Caco-2 (cell line): ENCODE data around the gene AVEN. TPM values are rescaled to one million over a fixed set of nuclear protein-coding genes. Genes with fewer than 3 reads are reported as not detected.
A peak's percentile ranks its signal among the peaks of the same experiment; 100 is the strongest.

Experiments used
- BruUV-seq: library from RNA; stranded (reverse); fragments of 400-500 nt; replicated peaks from 2 replicates; lab custom pipeline; 2021; lab: Mats Ljungman, UMichigan
- CTCF ChIA-PET: fragments of 300-600 bp; sonication (Branson Sonifier 250); formaldehyde crosslinking; loops from one replicate; lab custom pipeline; 2022; ENCODE audit warnings: antibody characterized with exemption; lab: Charles Lee
- POLR2A ChIA-PET: fragments of 300-600 bp; sonication (Branson Sonifier 250); formaldehyde crosslinking; loops from one replicate; lab custom pipeline; 2022; ENCODE audit warnings: antibody characterized with exemption; lab: Charles Lee
- DNase-seq, 2 experiments: peaks; one replicate each; pipeline versions ENCODE4 v3.0.0 to v3.0.0-alpha.2; 2020 to 2022
- H3K27me3 ChIP-seq: replicated peaks from 2 replicates; pipeline ENCODE4 v1.6.0; 2011; ENCODE audit warnings: low read length; ENCODE audit not compliant: control insufficient read depth, insufficient read depth
- H3K36me3 ChIP-seq: 2 replicates; pipeline ENCODE4 v1.5.1; 2011; ENCODE audit warnings: low read length; ENCODE audit not compliant: control insufficient read depth, insufficient read depth
- H3K4me1 ChIP-seq: fragments of 250-450 bp; sonication (Bioruptor Pico); 2 replicates; pipeline ENCODE4 v1.5.1; 2020; ENCODE audit warnings: mild to moderate bottlenecking
- H3K4me3 ChIP-seq: 2 replicates; pipeline ENCODE4 v1.5.1; 2011; ENCODE audit warnings: low read depth, mild to moderate bottlenecking, control low read depth, low read length
- H3K9me3 ChIP-seq: fragments of 250-450 bp; sonication (Bioruptor Pico); 2 replicates; pipeline ENCODE4 v1.5.1; 2020; ENCODE audit warnings: mild to moderate bottlenecking, moderate library complexity
- H3K27ac Mint-ChIP-seq: one replicate; pipeline ENCODE4 v1.8.0; 2022; ENCODE audit warnings: mixed read lengths; ENCODE audit not compliant: unreplicated experiment
- H3K27me3 Mint-ChIP-seq: one replicate; pipeline ENCODE4 v1.8.0; 2022; ENCODE audit warnings: mixed read lengths; ENCODE audit not compliant: insufficient read depth, unreplicated experiment
- H3K36me3 Mint-ChIP-seq: one replicate; pipeline ENCODE4 v1.8.0; 2022; ENCODE audit warnings: mild to moderate bottlenecking, mixed read lengths; ENCODE audit not compliant: insufficient read depth, unreplicated experiment
- H3K4me1 Mint-ChIP-seq: one replicate; pipeline ENCODE4 v1.8.0; 2022; ENCODE audit warnings: low read depth, mixed read lengths; ENCODE audit not compliant: unreplicated experiment
- H3K4me3 Mint-ChIP-seq: one replicate; pipeline ENCODE4 v1.8.0; 2022; ENCODE audit warnings: mild to moderate bottlenecking, moderate library complexity, mixed read lengths; ENCODE audit not compliant: unreplicated experiment
- H3K9me3 Mint-ChIP-seq: one replicate; pipeline ENCODE4 v1.8.0; 2022; ENCODE audit warnings: mixed read lengths; ENCODE audit not compliant: unreplicated experiment
- intact Hi-C: fragments of 100-400 bp; cut with micrococcal nuclease; formaldehyde crosslinking; loops from one replicate; pipeline ENCODE4 v1.10.0; 2022; ENCODE audit not compliant: unreplicated experiment
- total RNA-seq: library from RNA; stranded (reverse); gene quantifications from 2 replicates; pipeline ENCODE4 v1.2.3, GENCODE V29; 2022
- TF ChIP-seq, protein P1 (sequence below), 2 experiments: fragments of 200-600 bp in 1 of 2; IDR thresholded peaks; 1 replicate in 1 of 2; 2 replicates in 1 of 2; pipeline versions ENCODE4 v1.5.1 to v1.8.0; 2011 to 2022; ENCODE audit warnings: antibody characterized with exemption in 1 of 2, control low read depth in 1 of 2, inconsistent platforms in 1 of 2, low read depth in 1 of 2, low read length in 1 of 2, mild to moderate bottlenecking in 1 of 2, moderate library complexity in 1 of 2; ENCODE audit not compliant: insufficient read depth in 1 of 2, severe bottlenecking in 1 of 2, unreplicated experiment in 1 of 2

AVEN gene
- total RNA-seq, 1 experiment from 2014 or later = 8.7 TPM

DNA sequence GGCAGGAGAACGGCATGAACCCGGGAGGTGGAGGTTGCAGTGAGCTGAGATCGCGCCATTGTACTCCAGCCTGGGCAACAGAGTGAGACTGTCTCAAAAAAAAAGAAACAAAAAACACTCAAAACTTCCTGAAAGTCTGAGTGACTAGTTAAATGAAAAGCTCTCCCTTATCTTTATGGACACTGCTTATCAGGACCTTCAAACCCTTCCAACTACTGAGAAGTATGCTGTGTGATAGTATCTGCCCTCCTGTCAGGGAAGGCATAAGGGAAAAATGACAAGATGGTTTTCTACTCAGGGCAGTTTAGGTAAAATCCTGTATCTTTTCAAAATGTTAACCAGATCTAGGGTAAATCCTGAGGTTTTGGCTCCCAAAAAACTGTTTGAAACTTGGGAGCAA lies 40.9 kb upstream of the AVEN start:
- POLR2A ChIA-PET = interaction anchor here (0.5 to 1.6 kb wide), 2 partner anchors 22 to 239 kb away, joined by 4 read pairs; partner anchors contain the start of genes EMC7 and PGBD4
- peaks cover 16% of the 10 kb centered on the region for H3K4me1 Mint-ChIP-seq
- BruUV-seq = no TSS peak

DNA sequence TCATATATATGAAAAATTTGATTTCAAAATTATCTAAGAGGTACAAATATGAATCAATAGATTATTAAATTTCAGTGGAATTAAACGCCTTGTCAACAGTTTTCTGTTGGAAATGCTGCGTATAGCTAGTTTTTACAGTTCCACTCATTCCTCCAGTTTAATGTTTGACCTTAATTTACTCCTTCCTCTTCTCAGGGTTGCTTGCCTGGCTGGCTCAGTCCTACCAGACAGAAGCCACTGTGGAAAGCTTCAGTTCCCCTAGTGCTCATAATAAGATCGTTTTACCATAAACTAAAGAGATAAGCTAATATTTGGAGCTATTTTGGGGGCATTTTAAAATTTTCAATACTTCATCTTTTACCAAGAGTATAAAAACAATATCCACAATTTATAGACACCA lies 39.9 kb upstream of the AVEN start:
- Mint-ChIP-seq H3K4me1 (peaks cover 16% of the 10 kb centered on the region), H3K27me3 (no peaks in the 10 kb centered on the region), H3K36me3 (peaks cover 6% of the 10 kb centered on the region), H3K4me3 (no peak overlapping the region), H3K27ac (no peak overlapping the region), H3K9me3 (no peaks in the 10 kb centered on the region)
- no peaks in the 10 kb centered on the region for H3K27me3 ChIP-seq
- no peak for DNase-seq
- H3K4me1 ChIP-seq = peaks cover 9% of the 10 kb centered on the region
- intact Hi-C loops = no loop called here
- no peak overlapping the region for H3K4me3 ChIP-seq
- BruUV-seq = no TSS peak
- POLR2A ChIA-PET = interaction anchor here (1.6 kb wide), 1 partner anchor 23 kb away, joined by 4 read pairs; the partner anchor contains the start of genes EMC7 and PGBD4
- H3K36me3 ChIP-seq = no peaks in the 10 kb centered on the region
- no peaks in the 10 kb centered on the region for H3K9me3 ChIP-seq
- TF ChIP-seq, protein P1, sequence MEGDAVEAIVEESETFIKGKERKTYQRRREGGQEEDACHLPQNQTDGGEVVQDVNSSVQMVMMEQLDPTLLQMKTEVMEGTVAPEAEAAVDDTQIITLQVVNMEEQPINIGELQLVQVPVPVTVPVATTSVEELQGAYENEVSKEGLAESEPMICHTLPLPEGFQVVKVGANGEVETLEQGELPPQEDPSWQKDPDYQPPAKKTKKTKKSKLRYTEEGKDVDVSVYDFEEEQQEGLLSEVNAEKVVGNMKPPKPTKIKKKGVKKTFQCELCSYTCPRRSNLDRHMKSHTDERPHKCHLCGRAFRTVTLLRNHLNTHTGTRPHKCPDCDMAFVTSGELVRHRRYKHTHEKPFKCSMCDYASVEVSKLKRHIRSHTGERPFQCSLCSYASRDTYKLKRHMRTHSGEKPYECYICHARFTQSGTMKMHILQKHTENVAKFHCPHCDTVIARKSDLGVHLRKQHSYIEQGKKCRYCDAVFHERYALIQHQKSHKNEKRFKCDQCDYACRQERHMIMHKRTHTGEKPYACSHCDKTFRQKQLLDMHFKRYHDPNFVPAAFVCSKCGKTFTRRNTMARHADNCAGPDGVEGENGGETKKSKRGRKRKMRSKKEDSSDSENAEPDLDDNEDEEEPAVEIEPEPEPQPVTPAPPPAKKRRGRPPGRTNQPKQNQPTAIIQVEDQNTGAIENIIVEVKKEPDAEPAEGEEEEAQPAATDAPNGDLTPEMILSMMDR (IDR thresholded peaks at IDR 0.05; ENCODE audit: insufficient read depth in 1 of 2, low read depth in 1 of 2, low read length in 1 of 2, severe bottlenecking in 1 of 2, unreplicated experiment in 1 of 2) = no peak
- CTCF ChIA-PET = interaction anchor here (1.2 kb wide), 1 partner anchor 131 kb away, joined by 3 read pairs; the partner anchor contains the start of gene KATNBL1

More for the DNA sequence above, 40.9 kb upstream of the AVEN start:
- Histone ChIP-seq H3K9me3 (no peaks in the 10 kb centered on the region), H3K4me1 (peaks cover 9% of the 10 kb centered on the region), H3K36me3 (no peaks in the 10 kb centered on the region), H3K27me3 (no peaks in the 10 kb centered on the region), H3K4me3 (no peak overlapping the region)
- DNase-seq = peak in 1 of 2 experiments; percentile 36
- no peaks in the 10 kb centered on the region for H3K9me3 Mint-ChIP-seq
- TF ChIP-seq, protein P1 (IDR thresholded peaks at IDR 0.05; ENCODE audit: insufficient read depth in 1 of 2, low read depth in 1 of 2, low read length in 1 of 2, severe bottlenecking in 1 of 2, unreplicated experiment in 1 of 2) = no peak
- intact Hi-C loops = no loop called here
- peak overlapping the region; percentile 50 for H3K27ac Mint-ChIP-seq
- no peaks in the 10 kb centered on the region for H3K27me3 Mint-ChIP-seq
- H3K4me3 Mint-ChIP-seq = peak overlapping the region; percentile 50
- CTCF ChIA-PET = interaction anchor here (0.6 to 1.2 kb wide), 4 partner anchors 10 to 190 kb away, joined by 3 to 5 read pairs (median 4); partner anchors contain the start of gene KATNBL1
- peaks cover 6% of the 10 kb centered on the region for H3K36me3 Mint-ChIP-seq

DNA sequence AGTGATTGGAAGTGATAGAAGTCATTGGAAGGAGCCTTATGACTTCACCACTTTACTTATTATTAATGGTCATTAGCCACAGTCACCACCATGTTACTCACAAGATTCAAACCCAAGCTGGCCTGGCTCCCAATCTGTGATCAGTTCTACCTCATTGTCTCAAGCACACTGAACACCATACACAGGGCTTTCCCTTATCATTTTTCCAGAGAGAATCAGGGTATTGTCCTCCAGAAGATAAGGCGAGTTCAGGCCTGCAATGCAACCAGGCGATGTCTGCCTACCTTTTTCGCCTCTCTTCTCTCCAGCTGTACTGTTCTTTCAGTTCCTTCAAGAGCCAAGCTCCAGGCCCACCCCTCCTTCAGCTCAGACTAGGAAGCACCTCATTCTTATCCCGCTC lies 37.8 kb upstream of the AVEN start:
- Mint-ChIP-seq H3K9me3 (no peaks in the 10 kb centered on the region), H3K4me3 (no peak overlapping the region), H3K27ac (no peak overlapping the region), H3K27me3 (no peaks in the 10 kb centered on the region), H3K36me3 (no peaks in the 10 kb centered on the region), H3K4me1 (peaks cover 16% of the 10 kb centered on the region)
- no peak for DNase-seq
- TF ChIP-seq, protein P1 (IDR thresholded peaks at IDR 0.05; ENCODE audit: insufficient read depth in 1 of 2, low read depth in 1 of 2, low read length in 1 of 2, severe bottlenecking in 1 of 2, unreplicated experiment in 1 of 2) = no peak
- Histone ChIP-seq H3K9me3 (no peaks in the 10 kb centered on the region), H3K27me3 (no peaks in the 10 kb centered on the region), H3K36me3 (no peaks in the 10 kb centered on the region), H3K4me1 (peaks cover 9% of the 10 kb centered on the region), H3K4me3 (no peak overlapping the region)
- POLR2A ChIA-PET = no interaction called here
- CTCF ChIA-PET = interaction anchor here (1.1 kb wide), 1 partner anchor 20 kb away, joined by 3 read pairs; no protein-coding TSS in a partner anchor
- BruUV-seq = no TSS peak
- intact Hi-C loops = no loop called here
